Measurements from ENCODE around the gene TRAF3IP1.

The TRAF3IP1 gene

DNA sequence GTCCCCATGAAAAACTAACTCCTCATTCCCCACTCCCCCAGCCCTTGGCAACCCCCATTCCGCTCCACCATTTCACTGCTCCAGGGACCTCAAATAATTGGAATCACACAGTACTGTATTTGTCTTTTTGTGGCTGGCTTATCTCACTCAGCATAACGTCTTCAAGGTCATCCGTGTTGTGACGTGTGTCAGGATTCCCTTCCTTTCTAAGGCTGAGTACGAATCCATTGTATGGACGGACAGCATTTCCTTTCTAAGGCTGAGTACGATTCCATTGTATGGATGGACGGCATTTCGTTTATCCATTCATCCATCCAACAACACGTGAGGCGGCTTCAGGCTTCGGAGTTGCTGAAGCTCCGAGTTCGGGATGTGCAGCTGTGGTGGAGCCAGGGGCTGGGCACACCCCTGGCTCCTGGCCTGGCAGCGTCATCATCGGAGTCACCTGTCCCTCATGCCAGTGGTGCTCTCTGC is 105.2 kb downstream of the TRAF3IP1 start:
- H3K4me1 ChIP-seq (ENCODE audit: control insufficient read depth, insufficient read depth, low read length): peaks cover 51% of the 10 kb centered on the region
- H3K27me3 ChIP-seq (replicated peaks; ENCODE audit: control insufficient read depth, insufficient read depth, low read length): no peaks in the 10 kb centered on the region
- DNase-seq (ENCODE audit: low read depth): no peak
- peak overlapping the region; percentile 94 for H3K4me3 ChIP-seq (ENCODE audit: low read length)
- H3K9ac ChIP-seq (ENCODE audit: low read length): no peak overlapping the region
- no peaks in the 10 kb centered on the region for H3K9me3 ChIP-seq (ENCODE audit: control insufficient read depth, low read length)
- H3K36me3 ChIP-seq (ENCODE audit: control insufficient read depth, insufficient read depth, low read length, severe bottlenecking): peaks cover 2% of the 10 kb centered on the region

GRCh38 chr2:238425979-238426567 is 105.8 kb downstream of the TRAF3IP1 start:
- peak; percentile 67 for DNase-seq (ENCODE audit: low read depth)
- H3K27me3 ChIP-seq (replicated peaks; ENCODE audit: control insufficient read depth, insufficient read depth, low read length): no peaks in the 10 kb centered on the region

DNA sequence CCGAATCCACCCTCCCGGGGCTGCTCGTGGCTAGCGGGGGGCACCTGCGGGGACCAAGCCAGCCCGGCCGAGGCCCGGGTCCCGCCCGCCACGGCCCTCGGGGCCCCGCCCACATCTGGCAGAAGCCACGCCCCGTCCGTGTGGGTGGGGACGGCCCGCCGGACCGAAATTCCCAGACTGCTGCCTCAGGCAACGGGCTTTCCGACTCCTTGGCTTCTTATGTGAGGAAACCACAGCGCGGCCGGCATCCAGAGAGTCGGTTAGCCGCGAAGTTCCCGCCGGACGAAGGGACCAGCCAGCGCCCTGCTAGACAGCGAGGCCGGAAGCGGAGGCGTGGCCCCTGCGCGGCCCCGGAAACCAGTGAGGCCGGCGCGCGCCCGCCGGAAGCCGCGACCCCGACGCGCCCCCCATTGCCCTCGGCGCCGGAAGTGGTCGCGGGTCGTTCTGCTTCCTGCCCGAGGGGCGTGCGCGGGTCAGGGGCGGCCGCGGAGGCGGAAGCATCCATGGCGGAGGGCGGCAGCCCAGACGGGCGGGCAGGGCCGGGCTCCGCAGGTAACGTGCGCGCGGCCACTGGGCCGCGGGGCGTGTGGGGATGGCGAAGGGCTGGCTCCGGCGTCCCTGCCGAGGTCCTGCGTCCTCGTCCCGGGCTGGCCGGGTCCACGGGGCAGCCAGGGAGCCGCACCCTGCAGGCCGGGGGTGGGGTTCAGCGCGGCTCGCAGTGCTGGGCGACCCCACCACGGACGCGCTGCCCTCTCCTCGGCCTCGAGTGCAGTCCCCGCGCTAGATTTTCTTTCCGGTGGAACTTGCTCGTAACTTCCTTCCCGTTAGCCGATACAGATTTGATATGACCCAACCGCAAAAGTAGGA is 106.5 kb downstream of the TRAF3IP1 start, which contains the start of gene ASB1:
TSS of gene ASB1 (plus strand) at position 360 of the 867 bp plus-strand sequence. CDS start at position 504, 144 bp downstream.
- H3K9me3 ChIP-seq (ENCODE audit: control insufficient read depth, low read length): no peaks in the 10 kb centered on the region
- peak within 1 kb of the TSS; percentile 94 for H3K9ac ChIP-seq (ENCODE audit: low read length)
- peak; percentile 90 for DNase-seq (ENCODE audit: low read depth)
- H3K4me1 ChIP-seq (ENCODE audit: control insufficient read depth, insufficient read depth, low read length): peaks cover 52% of the 10 kb centered on the region
- peak within 1 kb of the TSS; percentile 94 for H3K4me3 ChIP-seq (ENCODE audit: low read length)
- H3K27me3 ChIP-seq (replicated peaks; ENCODE audit: control insufficient read depth, insufficient read depth, low read length): no peaks in the 10 kb centered on the region
- H3K36me3 ChIP-seq (ENCODE audit: control insufficient read depth, insufficient read depth, low read length, severe bottlenecking): peaks cover 9% of the 10 kb centered on the region

More at GRCh38 chr2:238425979-238426567, 105.8 kb downstream of the TRAF3IP1 start:
- H3K4me1 ChIP-seq (ENCODE audit: control insufficient read depth, insufficient read depth, low read length): peaks cover 48% of the 10 kb centered on the region
- peak overlapping the region; percentile 94 for H3K4me3 ChIP-seq (ENCODE audit: low read length)
- peak overlapping the region; percentile 94 for H3K9ac ChIP-seq (ENCODE audit: low read length)
- no peaks in the 10 kb centered on the region for H3K9me3 ChIP-seq (ENCODE audit: control insufficient read depth, low read length)
- peaks cover 8% of the 10 kb centered on the region for H3K36me3 ChIP-seq (ENCODE audit: control insufficient read depth, insufficient read depth, low read length, severe bottlenecking)

DNA sequence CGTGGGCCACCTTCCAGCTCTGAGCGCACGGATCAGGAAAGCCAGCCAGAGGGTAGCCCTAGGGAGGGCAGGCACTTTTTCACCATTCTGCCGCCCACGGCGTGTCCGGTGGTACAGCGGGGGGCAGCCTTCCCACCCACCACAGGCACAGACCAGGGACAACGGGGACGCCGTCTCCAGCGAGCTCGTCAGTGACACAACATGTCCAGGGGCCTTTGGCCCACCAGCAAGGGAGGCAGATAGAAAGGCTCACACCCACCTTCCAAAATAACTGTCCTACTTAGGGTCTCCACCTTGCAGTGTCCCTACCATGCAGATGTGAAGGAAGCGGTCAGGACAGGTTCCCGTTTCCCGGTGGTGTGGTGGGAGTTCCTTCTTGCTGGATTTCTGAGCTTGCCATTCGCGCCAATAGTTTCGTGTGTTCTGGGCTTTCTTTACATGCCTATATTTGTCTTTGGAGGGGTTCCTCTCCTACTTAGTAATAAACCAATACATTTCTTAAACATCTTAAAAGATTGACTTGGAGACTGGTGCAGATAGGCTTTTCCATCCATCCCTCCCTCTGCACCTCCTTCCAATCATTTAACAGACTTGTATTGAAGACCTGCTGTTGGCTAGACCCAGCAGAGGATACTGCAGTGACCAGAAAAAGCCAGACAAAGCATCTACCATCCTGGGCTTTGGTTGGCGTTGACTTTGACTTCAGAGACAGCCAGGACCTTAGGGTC is 107.3 kb downstream of the TRAF3IP1 start:
- Histone ChIP-seq H3K27me3 (replicated peaks; ENCODE audit: control insufficient read depth, insufficient read depth, low read length) (no peaks in the 10 kb centered on the region), H3K9me3 (ENCODE audit: control insufficient read depth, low read length) (no peaks in the 10 kb centered on the region), H3K4me3 (ENCODE audit: low read length) (peak overlapping the region; percentile 94), H3K9ac (ENCODE audit: low read length) (peak overlapping the region; percentile 94), H3K4me1 (ENCODE audit: control insufficient read depth, insufficient read depth, low read length) (peaks cover 54% of the 10 kb centered on the region), H3K36me3 (ENCODE audit: control insufficient read depth, insufficient read depth, low read length, severe bottlenecking) (peaks cover 9% of the 10 kb centered on the region)
- peak; percentile 46 for DNase-seq (ENCODE audit: low read depth)

DNA sequence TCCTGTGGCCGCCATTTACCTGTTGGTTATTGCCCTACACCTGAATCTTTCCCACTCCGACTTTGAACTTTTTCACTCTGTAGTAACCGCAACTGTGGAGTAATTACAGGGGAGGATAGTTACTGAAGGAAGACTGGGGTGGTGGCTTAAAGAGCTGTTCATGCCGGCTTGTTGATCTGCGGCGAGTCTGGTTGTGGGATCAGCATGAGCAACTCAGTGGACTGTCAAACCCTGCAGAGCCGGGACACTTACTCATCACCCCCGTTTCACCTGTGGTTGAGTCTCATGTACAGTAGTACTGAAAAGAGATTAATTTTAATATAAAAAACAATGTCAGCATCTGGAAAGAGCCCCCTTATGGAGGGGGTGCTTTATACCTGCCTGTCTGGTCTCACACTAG is 108.5 kb downstream of the TRAF3IP1 start:
- H3K4me1 ChIP-seq (ENCODE audit: control insufficient read depth, insufficient read depth, low read length): peaks cover 48% of the 10 kb centered on the region
- no peaks in the 10 kb centered on the region for H3K9me3 ChIP-seq (ENCODE audit: control insufficient read depth, low read length)
- DNase-seq (ENCODE audit: low read depth): no peak
- H3K9ac ChIP-seq (ENCODE audit: low read length): no peak overlapping the region
- H3K36me3 ChIP-seq (ENCODE audit: control insufficient read depth, insufficient read depth, low read length, severe bottlenecking): peaks cover 17% of the 10 kb centered on the region
- H3K27me3 ChIP-seq (replicated peaks; ENCODE audit: control insufficient read depth, insufficient read depth, low read length): no peaks in the 10 kb centered on the region
- peak overlapping the region; percentile 94 for H3K4me3 ChIP-seq (ENCODE audit: low read length)

DNA sequence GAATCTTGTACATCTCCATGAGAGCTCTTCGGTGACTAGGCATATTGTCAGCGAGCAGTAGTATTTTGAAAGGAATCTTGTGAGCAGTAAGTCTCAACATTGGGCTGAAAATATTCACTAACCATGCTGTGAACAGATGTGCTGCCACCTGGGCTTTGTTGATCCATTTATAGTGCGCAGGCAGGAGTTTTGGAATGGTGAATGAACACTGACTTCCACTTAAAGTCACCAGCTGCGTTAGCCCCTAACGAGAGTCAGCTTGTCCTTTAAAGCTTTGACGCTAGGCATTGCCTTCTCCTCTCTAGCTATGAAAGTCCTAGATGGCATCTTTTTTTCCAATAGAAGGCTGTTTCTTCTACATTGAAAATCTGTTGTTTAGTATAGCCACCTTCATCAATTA is 110.5 kb downstream of the TRAF3IP1 start:
- peaks cover 29% of the 10 kb centered on the region for H3K36me3 ChIP-seq (ENCODE audit: control insufficient read depth, insufficient read depth, low read length, severe bottlenecking)
- no peak overlapping the region for H3K4me3 ChIP-seq (ENCODE audit: low read length)
- H3K9me3 ChIP-seq (ENCODE audit: control insufficient read depth, low read length): no peaks in the 10 kb centered on the region
- no peak overlapping the region for H3K9ac ChIP-seq (ENCODE audit: low read length)
- DNase-seq (ENCODE audit: low read depth): no peak
- H3K4me1 ChIP-seq (ENCODE audit: control insufficient read depth, insufficient read depth, low read length): peaks cover 52% of the 10 kb centered on the region
- H3K27me3 ChIP-seq (replicated peaks; ENCODE audit: control insufficient read depth, insufficient read depth, low read length): no peaks in the 10 kb centered on the region

- H3K27me3 ChIP-seq (replicated peaks; ENCODE audit: control insufficient read depth, insufficient read depth, low read length): no peaks in the 10 kb centered on the region
- DNase-seq (ENCODE audit: low read depth): no peak
- H3K4me1 ChIP-seq (ENCODE audit: control insufficient read depth, insufficient read depth, low read length): peaks cover 49% of the 10 kb centered on the region
- peaks cover 36% of the 10 kb centered on the region for H3K36me3 ChIP-seq (ENCODE audit: control insufficient read depth, insufficient read depth, low read length, severe bottlenecking)
- no peak overlapping the region for H3K9ac ChIP-seq (ENCODE audit: low read length)
- no peak overlapping the region for H3K4me3 ChIP-seq (ENCODE audit: low read length)
- no peaks in the 10 kb centered on the region for H3K9me3 ChIP-seq (ENCODE audit: control insufficient read depth, low read length)
Observed at GRCh38 chr2:238431456-238431855, 111.1 kb downstream of the TRAF3IP1 start.

GRCh38 chr2:238433300-238433915 is 113.1 kb downstream of the TRAF3IP1 start:
- Histone ChIP-seq H3K4me3 (ENCODE audit: low read length) (no peak overlapping the region), H3K27me3 (replicated peaks; ENCODE audit: control insufficient read depth, insufficient read depth, low read length) (no peaks in the 10 kb centered on the region), H3K9ac (ENCODE audit: low read length) (peak overlapping the region; percentile 49), H3K36me3 (ENCODE audit: control insufficient read depth, insufficient read depth, low read length, severe bottlenecking) (peaks cover 36% of the 10 kb centered on the region), H3K9me3 (ENCODE audit: control insufficient read depth, low read length) (no peaks in the 10 kb centered on the region), H3K4me1 (ENCODE audit: control insufficient read depth, insufficient read depth, low read length) (peaks cover 39% of the 10 kb centered on the region)
- no peak for DNase-seq (ENCODE audit: low read depth)

- Histone ChIP-seq H3K27me3 (replicated peaks; ENCODE audit: control insufficient read depth, insufficient read depth, low read length) (no peaks in the 10 kb centered on the region), H3K9ac (ENCODE audit: low read length) (peak overlapping the region; percentile 49), H3K36me3 (ENCODE audit: control insufficient read depth, insufficient read depth, low read length, severe bottlenecking) (peaks cover 36% of the 10 kb centered on the region), H3K4me1 (ENCODE audit: control insufficient read depth, insufficient read depth, low read length) (peaks cover 36% of the 10 kb centered on the region), H3K4me3 (ENCODE audit: low read length) (peak overlapping the region; percentile 15), H3K9me3 (ENCODE audit: control insufficient read depth, low read length) (no peaks in the 10 kb centered on the region)
- DNase-seq (ENCODE audit: low read depth): peak; percentile 82
Observed at GRCh38 chr2:238433941-238434845, 113.9 kb downstream of the TRAF3IP1 start.
